ENCODE measurements around the gene ACOXL. TPM values are rescaled to one million over a fixed set of nuclear protein-coding genes. Genes with fewer than 3 reads are reported as not detected.
"Not testable (repeated sequence)": the region's sequence is repeated elsewhere in the genome, so short reads cannot be mapped to it uniquely, and the experiment has no call there.

ACOXL gene
- total RNA-seq, 1 experiment from 2014 or later: not detected

GRCh38 chr2:110910423-110910822, 178.1 kb downstream of the ACOXL start:
- no peak for DNase-seq (ENCODE audit: low read depth)

- no peak for DNase-seq (ENCODE audit: low read depth)
These were observed 187.4 kb downstream of the ACOXL start for GRCh38 chr2:110919738-110920137.

GRCh38 chr2:110925479-110925878, 193.1 kb downstream of the ACOXL start:
- DNase-seq (ENCODE audit: low read depth): no peak

- no peak for DNase-seq (ENCODE audit: low read depth)
These were observed 195.2 kb downstream of the ACOXL start for GRCh38 chr2:110927526-110927925.

- DNase-seq (ENCODE audit: low read depth): no peak
These were observed 197.2 kb downstream of the ACOXL start for GRCh38 chr2:110929528-110929927.

GRCh38 chr2:110931648-110932047, 199.3 kb downstream of the ACOXL start:
- DNase-seq (ENCODE audit: low read depth): no peak

GRCh38 chr2:110933420-110933819, 201.0 kb downstream of the ACOXL start:
- DNase-seq (ENCODE audit: low read depth): no peak

- no peak for DNase-seq (ENCODE audit: low read depth)
These were observed 202.6 kb downstream of the ACOXL start for GRCh38 chr2:110934948-110935347.

GRCh38 chr2:110940376-110940910, 208.1 kb downstream of the ACOXL start:
- DNase-seq (ENCODE audit: low read depth): no peak

- no peak for DNase-seq (ENCODE audit: low read depth)
These were observed 208.9 kb downstream of the ACOXL start for GRCh38 chr2:110941226-110941625.

GRCh38 chr2:110943070-110943634, 210.8 kb downstream of the ACOXL start:
- DNase-seq (ENCODE audit: low read depth): no peak

GRCh38 chr2:110946902-110947301, 214.5 kb downstream of the ACOXL start:
- DNase-seq (ENCODE audit: low read depth): no peak

GRCh38 chr2:110948027-110948674, 215.8 kb downstream of the ACOXL start:
- DNase-seq (ENCODE audit: low read depth): no peak

- no peak for DNase-seq (ENCODE audit: low read depth)
These were observed 217.9 kb downstream of the ACOXL start for GRCh38 chr2:110950281-110950680.

- no peak for DNase-seq (ENCODE audit: low read depth)
These were observed 222.7 kb downstream of the ACOXL start for GRCh38 chr2:110955045-110955444.

- DNase-seq (ENCODE audit: low read depth): no peak
These were observed 223.2 kb downstream of the ACOXL start for GRCh38 chr2:110955556-110955955.

GRCh38 chr2:110957293-110957692, 224.9 kb downstream of the ACOXL start:
- no peak for DNase-seq (ENCODE audit: low read depth)

- DNase-seq (ENCODE audit: low read depth): no peak
These were observed 226.2 kb downstream of the ACOXL start for GRCh38 chr2:110958346-110959119.

GRCh38 chr2:110959198-110959597, 226.8 kb downstream of the ACOXL start:
- no peak for DNase-seq (ENCODE audit: low read depth)

- no peak for DNase-seq (ENCODE audit: low read depth)
These were observed 227.9 kb downstream of the ACOXL start for GRCh38 chr2:110960281-110960680.

- no peak for DNase-seq (ENCODE audit: low read depth)
These were observed 228.6 kb downstream of the ACOXL start for GRCh38 chr2:110960954-110961353.

- DNase-seq (ENCODE audit: low read depth): not testable (repeated sequence)
These were observed 229.3 kb downstream of the ACOXL start for GRCh38 chr2:110961643-110962042.

GRCh38 chr2:110969696-110970095, 237.3 kb downstream of the ACOXL start:
- no peak for DNase-seq (ENCODE audit: low read depth)

All from RPMI7951 (cell line).